ENCODE measurements around the gene GNPDA1. TPM values are rescaled to one million over a fixed set of nuclear protein-coding genes. Genes with fewer than 3 reads are reported as not detected.

GNPDA1 gene
- total and polyA plus RNA-seq, 2 of the 8 experiments (the other 6 are each of a cell fraction or from before 2014, with no cell fraction given), result 33.0 to 94.3 TPM

GRCh38 chr5:142011572-142012185 lies 1.1 kb downstream of the GNPDA1 start (continued):
- TF ChIP-seq HDAC6 (IDR thresholded peaks at IDR 0.05; ENCODE audit: low read depth, low read length) (no peak), CBX5 (IDR thresholded peaks at IDR 0.05; ENCODE audit: low read depth, low read length) (no peak), RBBP5 (IDR thresholded peaks at IDR 0.05; ENCODE audit: borderline replicate concordance, low read depth, low read length) (no peak)

Data from H1 (cell line).